Keratinocyte (primary cell): ENCODE measurements around the gene FIP1L1. TPM values are rescaled to one million over a fixed set of nuclear protein-coding genes. Genes with fewer than 3 reads are reported as not detected.

ENCODE experiments used
- DNase-seq: peaks from one replicate; pipeline ENCODE4 v3.0.0-alpha.2; 2011; ENCODE audit warnings: low read depth, missing footprints, low spot score
- FAIRE-seq: peaks from 2 replicates; lab custom pipeline; 2011; peaks lifted over from hg19 to GRCh38; lab: Jason Lieb, UNC
- H2AFZ ChIP-seq: 2 replicates; pipeline ENCODE4 v1.6.0; 2012; ENCODE audit warnings: low read length, control low read depth, inconsistent platforms; ENCODE audit not compliant: control insufficient read depth
- H3K27ac ChIP-seq: 2 replicates; pipeline ENCODE4 v1.5.1; 2011; ENCODE audit warnings: low read length; ENCODE audit not compliant: control insufficient read depth, insufficient read depth
- H3K27me3 ChIP-seq: 3 replicates; pipeline ENCODE4 v1.6.0; 2011; ENCODE audit warnings: low read length; ENCODE audit not compliant: control insufficient read depth, insufficient read depth; ENCODE audit errors: extremely low read depth
- H3K36me3 ChIP-seq, 2 experiments: 2 replicates in 1 of 2; 3 replicates in 1 of 2; pipeline ENCODE4 v1.5.1; 2011; ENCODE audit warnings: low read length in 2 of 2, mild to moderate bottlenecking in 1 of 2; ENCODE audit not compliant: control insufficient read depth in 2 of 2, insufficient read depth in 2 of 2; ENCODE audit errors: extremely low read depth in 1 of 2
- H3K4me1 ChIP-seq: 3 replicates; pipeline ENCODE4 v1.5.1; 2011; ENCODE audit warnings: low read length; ENCODE audit not compliant: control insufficient read depth, insufficient read depth; ENCODE audit errors: extremely low read depth
- H3K4me2 ChIP-seq: 3 replicates; pipeline ENCODE4 v1.6.0; 2011; ENCODE audit warnings: low read depth, low read length; ENCODE audit not compliant: control insufficient read depth, insufficient read depth; ENCODE audit errors: extremely low read depth
- H3K4me3 ChIP-seq, 3 experiments: fragments of 200-600 bp in 1 of 3; sonication (generic) in 1 of 3; 2 replicates in 2 of 3; 3 replicates in 1 of 3; pipeline ENCODE4 v1.5.1; 2011 to 2016; ENCODE audit warnings: low read length in 3 of 3, mild to moderate bottlenecking in 3 of 3, control low read depth in 2 of 3, inconsistent platforms in 1 of 3, low read depth in 1 of 3, mixed read lengths in 1 of 3, mixed run types in 1 of 3, moderate library complexity in 1 of 3; ENCODE audit not compliant: control insufficient read depth in 2 of 3, insufficient read depth in 2 of 3; ENCODE audit errors: extremely low read depth in 1 of 3
- H3K79me2 ChIP-seq: 2 replicates; pipeline ENCODE4 v1.6.0; 2012; ENCODE audit warnings: low read length; ENCODE audit not compliant: control insufficient read depth, insufficient read depth
- H3K9ac ChIP-seq: 3 replicates; pipeline ENCODE4 v1.6.0; 2011; ENCODE audit warnings: low read length; ENCODE audit not compliant: control insufficient read depth, insufficient read depth; ENCODE audit errors: extremely low read depth
- H3K9me1 ChIP-seq: 3 replicates; pipeline ENCODE4 v1.6.0; 2011; ENCODE audit warnings: low read length; ENCODE audit not compliant: control insufficient read depth, insufficient read depth; ENCODE audit errors: extremely low read depth
- H3K9me3 ChIP-seq: 2 replicates; pipeline ENCODE4 v1.5.1; 2012; ENCODE audit warnings: low read depth, low read length; ENCODE audit not compliant: control insufficient read depth
- H4K20me1 ChIP-seq: 3 replicates; pipeline ENCODE4 v1.6.0; 2011; ENCODE audit warnings: low read length; ENCODE audit not compliant: control insufficient read depth, insufficient read depth; ENCODE audit errors: extremely low read depth
- CTCF ChIP-seq, 3 experiments: IDR thresholded peaks in 1 of 3; conservative IDR thresholded peaks in 1 of 3; optimal IDR thresholded peaks in 1 of 3; 2 replicates in 2 of 3; 3 replicates in 1 of 3; pipeline versions ENCODE3 to v1.5.1; 2011; ENCODE audit warnings: low read length in 3 of 3, mild to moderate bottlenecking in 3 of 3, moderate library complexity in 2 of 3, control low read depth in 1 of 3, inconsistent platforms in 1 of 3; ENCODE audit not compliant: insufficient read depth in 2 of 3; ENCODE audit errors: extremely low read depth in 1 of 3
- EZH2 ChIP-seq: IDR thresholded peaks from one replicate; pipeline ENCODE4 v1.6.1; 2012; ENCODE audit warnings: inconsistent platforms, mild to moderate bottlenecking, low read length, moderate library complexity
- dilution Hi-C: fragments of 300-500 bp; cut with MboI; formaldehyde crosslinking; loops from one replicate; pipeline ENCODE4 v1.7.0; 2020; ENCODE audit warnings: low sequenced_read_pairs; ENCODE audit not compliant: extremely low pct_ligation_motif_present
- polyA plus RNA-seq, 5 experiments: library from polyadenylated mRNA; depleted of rRNA in 3 of 5; stranded (reverse) in 3 of 5; stranded (forward) in 1 of 5; unstranded in 1 of 5; fragments of >200 nt; gene quantifications; 1 replicate in 1 of 5; 2 replicates in 3 of 5; 3 replicates in 1 of 5; pipeline versions ENCODE4 v1.2.1 to v1.2.3, GENCODE V29; 2011 to 2012; ENCODE audit warnings: missing spikeins in 2 of 5, low read depth in 1 of 5, low replicate concordance in 1 of 5

FIP1L1 gene
- polyA plus RNA-seq, 1 donor (not counting 4 experiments of a cell fraction or from before 2014, with no cell fraction given), result 36.7 TPM

GRCh38 chr4:53494851-53495250 is 117.4 kb downstream of the FIP1L1 start:
- Histone ChIP-seq H3K36me3 (no peaks in the 10 kb centered on the region), H3K9me3 (no peaks in the 10 kb centered on the region), H3K4me3 (no peak overlapping the region), H3K4me2 (no peak overlapping the region), H3K27ac (no peak overlapping the region), H3K4me1 (no peaks in the 10 kb centered on the region), H3K27me3 (no peaks in the 10 kb centered on the region), H2AFZ (no peak overlapping the region), H3K79me2 (no peaks in the 10 kb centered on the region), H3K9ac (no peak overlapping the region), H4K20me1 (no peaks in the 10 kb centered on the region), H3K9me1 (no peaks in the 10 kb centered on the region)
- FAIRE-seq (no peak), DNase-seq (no peak)
- dilution Hi-C loops, result no loop called here
- TF ChIP-seq CTCF (optimal IDR thresholded peaks at IDR 0.05 in 1 of 3, IDR thresholded peaks at IDR 0.05 in 1 of 3, conservative IDR thresholded peaks at IDR 0.05 in 1 of 3; ENCODE audit: extremely low read depth in 1 of 3, insufficient read depth in 2 of 3, low read length in 3 of 3) (no peak), EZH2 (no peak)

- no peak for FAIRE-seq
- dilution Hi-C loops, result no loop called here
- no peak overlapping the region for H3K9ac ChIP-seq
- H3K27me3 ChIP-seq, result no peaks in the 10 kb centered on the region
- no peaks in the 10 kb centered on the region for H3K9me3 ChIP-seq
- no peak overlapping the region for H3K27ac ChIP-seq
- H3K4me1 ChIP-seq, result no peaks in the 10 kb centered on the region
- TF ChIP-seq EZH2, result no peak
- no peak overlapping the region for H3K4me2 ChIP-seq
- H2AFZ ChIP-seq, result no peak overlapping the region
- no peaks in the 10 kb centered on the region for H3K79me2 ChIP-seq
- H3K36me3 ChIP-seq, result no peaks in the 10 kb centered on the region
- H3K9me1 ChIP-seq, result no peaks in the 10 kb centered on the region
- H4K20me1 ChIP-seq, result no peaks in the 10 kb centered on the region
- DNase-seq, result no peak
- no peak overlapping the region for H3K4me3 ChIP-seq
Measured at GRCh38 chr4:53497487-53498244, 120.2 kb downstream of the FIP1L1 start.
